ENCODE measurements around the gene C1orf159. TPM values are rescaled to one million over a fixed set of nuclear protein-coding genes. Genes with fewer than 3 reads are reported as not detected.
"Not testable (repeated sequence)": the region's sequence is repeated elsewhere in the genome, so short reads cannot be mapped to it uniquely, and the experiment has no call there.

The C1orf159 gene
- total and polyA plus RNA-seq, 7 donors = 6.6 to 25.3 (median 8.2) TPM

GRCh38 chr1:1106510-1107221, 9.2 kb downstream of the C1orf159 start:
- intact Hi-C loops (cut with DNase I) = no loop called here
- Histone ChIP-seq H3K9me3 (no peaks in the 10 kb centered on the region), H3K4me3 (no peak overlapping the region), H3K4me1 (no peaks in the 10 kb centered on the region), H3K27me3 (no peaks in the 10 kb centered on the region), H3K36me3 (peaks cover 0 to 1% (median 0%) of the 10 kb centered on the region in 4 donors), H3K27ac (no peak overlapping the region)
- whole genome bisulfite sequencing, 2 donors = 95 to 97% methylated on average over 31 of the region's 31 CpGs
- TF ChIP-seq, protein P1, sequence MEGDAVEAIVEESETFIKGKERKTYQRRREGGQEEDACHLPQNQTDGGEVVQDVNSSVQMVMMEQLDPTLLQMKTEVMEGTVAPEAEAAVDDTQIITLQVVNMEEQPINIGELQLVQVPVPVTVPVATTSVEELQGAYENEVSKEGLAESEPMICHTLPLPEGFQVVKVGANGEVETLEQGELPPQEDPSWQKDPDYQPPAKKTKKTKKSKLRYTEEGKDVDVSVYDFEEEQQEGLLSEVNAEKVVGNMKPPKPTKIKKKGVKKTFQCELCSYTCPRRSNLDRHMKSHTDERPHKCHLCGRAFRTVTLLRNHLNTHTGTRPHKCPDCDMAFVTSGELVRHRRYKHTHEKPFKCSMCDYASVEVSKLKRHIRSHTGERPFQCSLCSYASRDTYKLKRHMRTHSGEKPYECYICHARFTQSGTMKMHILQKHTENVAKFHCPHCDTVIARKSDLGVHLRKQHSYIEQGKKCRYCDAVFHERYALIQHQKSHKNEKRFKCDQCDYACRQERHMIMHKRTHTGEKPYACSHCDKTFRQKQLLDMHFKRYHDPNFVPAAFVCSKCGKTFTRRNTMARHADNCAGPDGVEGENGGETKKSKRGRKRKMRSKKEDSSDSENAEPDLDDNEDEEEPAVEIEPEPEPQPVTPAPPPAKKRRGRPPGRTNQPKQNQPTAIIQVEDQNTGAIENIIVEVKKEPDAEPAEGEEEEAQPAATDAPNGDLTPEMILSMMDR (IDR thresholded peaks at IDR 0.05) = no peak
- no peak for TF ChIP-seq POLR2AphosphoS5 (IDR thresholded peaks at IDR 0.05)
- no peak for TF ChIP-seq EP300 (IDR thresholded peaks at IDR 0.05)
- TF ChIP-seq POLR2A (IDR thresholded peaks at IDR 0.05) = no peak
- DNase-seq = no peak

- H3K9me3 ChIP-seq; H3K36me3 ChIP-seq; H3K4me1 ChIP-seq; H3K27me3 ChIP-seq; intact Hi-C loops (cut with DNase I); H3K4me3 ChIP-seq; H3K27ac ChIP-seq; DNase-seq: not testable (repeated sequence)
- WGBS, 2 donors = 76 to 87% methylated on average over 6 of the region's 6 CpGs
Observed at GRCh38 chr1:1104152-1104551, 11.7 kb downstream of the C1orf159 start.

- intact Hi-C loops (cut with DNase I) = no loop called here
- no peaks in the 10 kb centered on the region for H3K9me3 ChIP-seq
- H3K27ac ChIP-seq = no peak overlapping the region
- H3K4me3 ChIP-seq = no peak overlapping the region
- DNase-seq = no peak
- TF ChIP-seq EP300 (IDR thresholded peaks at IDR 0.05) = no peak
- TF ChIP-seq POLR2A (IDR thresholded peaks at IDR 0.05) = no peak
- TF ChIP-seq, protein P1 (IDR thresholded peaks at IDR 0.05) = no peak
- no peak for TF ChIP-seq POLR2AphosphoS5 (IDR thresholded peaks at IDR 0.05)
- H3K4me1 ChIP-seq = no peaks in the 10 kb centered on the region
- WGBS, 2 donors = 39 to 85% methylated on average over 7 of the region's 7 CpGs
- H3K27me3 ChIP-seq = no peaks in the 10 kb centered on the region
- no peaks in the 10 kb centered on the region for H3K36me3 ChIP-seq
Observed at GRCh38 chr1:1101503-1101902, 14.4 kb downstream of the C1orf159 start.

DNA sequence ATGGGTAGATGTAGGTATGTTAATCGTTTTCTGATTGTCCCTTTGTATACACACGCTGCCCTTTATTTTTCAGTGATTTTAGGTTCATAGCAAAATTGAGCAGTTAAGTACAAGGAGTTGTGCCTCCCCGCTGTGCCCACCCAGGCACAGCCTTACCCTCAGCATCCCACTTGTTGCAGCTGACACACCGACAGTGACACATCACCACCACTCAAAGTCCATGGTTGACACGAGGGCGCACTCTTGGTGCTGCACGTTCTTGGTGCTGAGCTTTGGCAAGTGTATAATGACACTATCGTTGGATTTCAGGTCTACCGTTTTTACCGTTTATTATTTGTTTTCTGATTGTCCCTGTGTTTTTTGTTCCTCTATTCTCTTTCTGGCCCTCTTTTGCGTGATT, 15.6 kb downstream of the C1orf159 start:
- no peak overlapping the region for H3K4me3 ChIP-seq
- TF ChIP-seq POLR2AphosphoS5 (IDR thresholded peaks at IDR 0.05) (no peak), EP300 (IDR thresholded peaks at IDR 0.05) (no peak), POLR2A (IDR thresholded peaks at IDR 0.05) (no peak)
- TF ChIP-seq, protein P1 (IDR thresholded peaks at IDR 0.05) = no peak
- H3K27me3 ChIP-seq = no peaks in the 10 kb centered on the region
- intact Hi-C loops (cut with DNase I) = no loop called here
- DNase-seq = no peak
- H3K36me3 ChIP-seq = no peaks in the 10 kb centered on the region
- 97% methylated on average over 11 of the region's 11 CpGs for WGBS, 2 donors
- no peak overlapping the region for H3K27ac ChIP-seq
- H3K4me1 ChIP-seq = no peaks in the 10 kb centered on the region
- H3K9me3 ChIP-seq = no peaks in the 10 kb centered on the region

GRCh38 chr1:1099506-1100183, 16.2 kb downstream of the C1orf159 start:
- Histone ChIP-seq H3K36me3 (no peaks in the 10 kb centered on the region), H3K27ac (no peak overlapping the region), H3K9me3 (no peaks in the 10 kb centered on the region), H3K4me3 (no peak overlapping the region), H3K4me1 (no peaks in the 10 kb centered on the region), H3K27me3 (no peaks in the 10 kb centered on the region)
- TF ChIP-seq POLR2A (IDR thresholded peaks at IDR 0.05) (no peak), EP300 (IDR thresholded peaks at IDR 0.05) (no peak), POLR2AphosphoS5 (IDR thresholded peaks at IDR 0.05) (no peak)
- TF ChIP-seq, protein P1 (IDR thresholded peaks at IDR 0.05) = no peak
- WGBS, 2 donors = 84 to 92% methylated on average over 4 of the region's 4 CpGs
- no peak for DNase-seq
- intact Hi-C loops (cut with DNase I) = no loop called here

Data from sigmoid colon (tissue), 7 donors.